Measurements from ENCODE around the gene SLC12A5.
A peak's percentile ranks its signal among the peaks of the same experiment; 100 is the strongest.

SLC12A5 gene

DNA sequence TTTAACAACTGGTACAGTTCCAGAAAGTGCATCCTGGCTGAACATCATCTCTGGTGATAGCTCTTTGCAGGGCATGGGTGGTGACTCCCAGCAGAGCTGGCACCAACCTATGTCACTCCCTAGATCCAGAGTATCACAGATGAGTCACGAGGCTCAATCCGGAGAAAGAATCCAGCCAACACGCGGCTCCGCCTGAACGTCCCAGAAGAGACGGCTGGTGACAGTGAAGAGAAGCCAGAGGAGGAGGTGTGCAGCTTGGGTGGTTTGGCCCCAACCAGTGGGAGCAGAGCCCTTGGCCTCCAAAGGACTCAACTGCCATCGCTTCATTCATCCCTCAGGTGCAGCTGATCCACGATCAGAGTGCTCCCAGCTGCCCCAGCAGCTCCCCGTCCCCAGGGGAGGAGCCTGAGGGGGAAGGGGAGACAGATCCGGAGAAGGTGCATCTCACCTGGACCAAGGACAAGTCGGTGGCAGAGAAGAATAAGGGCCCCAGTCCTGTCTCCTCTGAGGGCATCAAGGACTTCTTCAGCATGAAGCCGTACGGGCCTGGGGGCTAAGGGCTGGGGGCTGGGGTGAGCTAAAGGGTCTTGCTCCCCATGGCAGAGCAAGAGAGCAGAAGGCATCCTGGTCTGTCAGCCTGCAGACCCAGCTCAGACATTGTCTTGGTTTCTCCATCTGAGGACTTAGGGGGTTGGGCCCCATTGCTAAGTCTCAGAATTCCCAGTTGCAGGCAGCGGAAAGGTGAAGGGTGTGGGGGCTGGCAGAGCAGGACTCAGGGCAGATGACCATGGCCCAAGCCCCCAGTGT lies 27.2 kb downstream of the SLC12A5 start:
- no peak for DNase-seq (ENCODE audit: low spot score in 2 of 2)
- no peak for ATAC-seq (replicated peaks; ENCODE audit: extremely low read depth, poor library complexity, severe bottlenecking)
- H3K4me3 Mint-ChIP-seq, result no peak overlapping the region
- H3K9me3 Mint-ChIP-seq, result no peaks in the 10 kb centered on the region
- peaks cover 6% of the 10 kb centered on the region for H3K36me3 Mint-ChIP-seq (ENCODE audit: insufficient read depth)
- H3K27me3 Mint-ChIP-seq, result no peaks in the 10 kb centered on the region
- peaks cover 27% of the 10 kb centered on the region for H3K4me1 Mint-ChIP-seq
- H3K27ac Mint-ChIP-seq (ENCODE audit: low read depth), result no peak overlapping the region

DNA sequence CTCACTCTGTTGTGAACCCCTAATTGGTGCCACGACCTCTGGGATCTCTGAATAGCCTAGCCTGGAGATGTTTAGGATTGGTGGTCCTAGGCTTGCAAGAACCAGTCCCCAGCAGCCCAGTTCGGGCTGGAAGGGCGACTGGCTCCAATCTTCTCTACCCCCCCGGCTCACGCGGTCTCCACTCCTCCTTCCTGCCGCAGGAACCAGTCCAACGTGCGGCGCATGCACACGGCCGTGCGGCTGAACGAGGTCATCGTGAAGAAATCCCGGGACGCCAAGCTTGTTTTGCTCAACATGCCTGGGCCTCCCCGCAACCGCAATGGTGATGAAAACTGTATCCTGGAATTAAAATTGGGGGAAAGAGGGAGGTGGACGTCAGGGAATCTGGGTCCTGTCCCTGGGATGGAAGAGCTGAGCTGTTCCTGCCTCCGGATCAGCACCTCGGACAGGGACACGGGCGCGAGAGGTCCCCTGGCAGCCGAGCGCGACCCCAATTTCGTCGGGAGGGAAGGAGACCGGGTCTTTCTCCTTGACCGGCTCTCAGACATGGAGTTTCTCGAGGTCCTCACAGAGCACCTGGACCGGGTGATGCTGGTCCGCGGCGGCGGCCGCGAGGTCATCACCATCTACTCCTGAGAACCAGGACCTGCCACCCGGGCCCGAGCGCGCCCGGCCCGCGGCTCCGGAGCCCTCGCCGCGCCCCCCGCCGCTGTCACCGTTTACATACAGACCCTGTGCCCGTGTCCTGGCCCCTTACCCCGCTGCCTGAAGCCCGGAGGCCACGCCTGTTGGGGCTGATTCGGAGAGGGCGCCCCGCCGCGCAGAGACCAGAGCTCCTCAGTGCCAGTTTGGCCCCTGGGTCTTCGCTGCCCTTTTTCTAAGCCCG lies 28.2 kb downstream of the SLC12A5 start:
- no peaks in the 10 kb centered on the region for H3K27me3 Mint-ChIP-seq
- H3K4me3 Mint-ChIP-seq, result no peak overlapping the region
- peaks cover 14% of the 10 kb centered on the region for H3K36me3 Mint-ChIP-seq (ENCODE audit: insufficient read depth)
- DNase-seq (ENCODE audit: low spot score in 2 of 2) (no peak), ATAC-seq (replicated peaks; ENCODE audit: extremely low read depth, poor library complexity, severe bottlenecking) (no peak)
- H3K4me1 Mint-ChIP-seq, result peaks cover 37% of the 10 kb centered on the region
- no peaks in the 10 kb centered on the region for H3K9me3 Mint-ChIP-seq
- H3K27ac Mint-ChIP-seq (ENCODE audit: low read depth), result no peak overlapping the region

DNA sequence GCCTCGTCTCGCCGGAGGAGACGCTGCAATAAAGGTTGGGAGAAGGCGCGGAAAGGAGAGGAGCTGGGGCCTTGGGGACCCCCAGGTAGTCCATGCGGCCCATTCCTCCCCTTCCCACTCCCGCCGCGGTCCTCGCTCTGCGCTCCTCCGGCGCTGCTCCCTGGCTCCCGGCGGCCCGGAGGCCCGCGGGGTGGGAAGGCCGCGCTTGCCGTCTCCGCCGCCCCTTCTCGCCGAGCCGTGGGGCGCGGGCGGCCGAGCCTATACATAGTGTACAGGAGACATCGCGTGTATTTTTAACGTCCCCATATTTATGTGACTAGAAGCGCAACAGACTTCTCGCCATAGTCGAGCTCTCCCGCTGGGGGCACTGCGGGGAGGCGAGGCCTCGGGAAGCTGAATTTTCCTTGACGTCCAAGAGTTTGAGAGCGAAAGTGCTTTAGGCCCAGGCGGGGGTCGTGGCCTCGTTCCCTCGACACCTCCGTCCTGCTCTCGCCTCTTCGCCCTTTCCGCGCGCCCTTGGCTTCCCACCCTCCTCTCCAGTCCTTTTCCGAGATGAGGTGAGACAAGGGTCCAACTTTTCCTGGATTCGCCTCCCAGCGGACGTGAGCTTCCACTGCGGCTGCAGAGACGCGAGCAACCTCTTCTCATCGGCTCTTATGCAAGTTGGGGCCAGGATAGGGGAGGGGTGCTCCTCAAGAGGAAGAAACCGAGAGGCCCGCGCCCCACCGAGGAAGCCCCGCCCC lies 29.0 kb downstream of the SLC12A5 start:
- no peaks in the 10 kb centered on the region for H3K9me3 Mint-ChIP-seq
- peaks cover 21% of the 10 kb centered on the region for H3K36me3 Mint-ChIP-seq (ENCODE audit: insufficient read depth)
- no peaks in the 10 kb centered on the region for H3K27me3 Mint-ChIP-seq
- ATAC-seq (replicated peaks; ENCODE audit: extremely low read depth, poor library complexity, severe bottlenecking), result no peak
- no peak overlapping the region for H3K27ac Mint-ChIP-seq (ENCODE audit: low read depth)
- peaks cover 42% of the 10 kb centered on the region for H3K4me1 Mint-ChIP-seq
- no peak overlapping the region for H3K4me3 Mint-ChIP-seq
- no peak for DNase-seq (ENCODE audit: low spot score in 2 of 2)

DNA sequence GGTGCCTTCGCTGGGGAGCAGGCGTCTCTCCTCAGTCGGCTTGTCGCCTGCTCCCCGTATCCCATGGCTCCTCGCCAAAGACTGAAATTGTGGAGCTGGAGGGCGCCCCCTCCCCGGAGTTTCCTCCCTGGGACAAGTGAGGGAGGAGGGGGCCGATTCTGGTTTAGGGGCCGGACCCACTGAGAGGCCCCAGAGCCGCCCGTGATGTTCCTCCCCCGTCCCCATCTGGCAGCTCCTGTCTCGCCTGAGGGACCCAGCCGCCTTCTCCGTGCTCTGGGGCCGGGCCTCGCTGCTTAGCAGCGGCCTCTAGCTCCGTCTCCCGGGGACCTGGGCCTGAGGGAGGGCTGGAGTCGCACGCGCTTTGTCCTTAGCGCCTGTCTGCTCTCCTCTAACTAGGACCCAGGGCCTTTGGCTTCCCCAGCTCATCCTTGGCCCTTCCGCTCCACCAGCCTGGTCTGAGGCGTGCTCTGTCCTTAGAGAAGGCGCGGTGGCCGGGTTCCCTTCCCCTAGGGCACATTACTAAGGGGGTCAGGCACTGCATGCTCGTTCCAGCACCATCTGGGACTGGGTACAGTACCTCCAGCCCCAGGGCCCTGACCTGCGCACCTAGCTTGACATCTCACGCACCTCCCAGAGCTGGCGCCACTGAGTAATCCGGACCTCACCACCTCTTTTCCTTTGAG lies 29.7 kb downstream of the SLC12A5 start:
- no peaks in the 10 kb centered on the region for H3K9me3 Mint-ChIP-seq
- no peak for DNase-seq (ENCODE audit: low spot score in 2 of 2)
- no peak overlapping the region for H3K4me3 Mint-ChIP-seq
- peaks cover 29% of the 10 kb centered on the region for H3K36me3 Mint-ChIP-seq (ENCODE audit: insufficient read depth)
- no peak overlapping the region for H3K27ac Mint-ChIP-seq (ENCODE audit: low read depth)
- peaks cover 48% of the 10 kb centered on the region for H3K4me1 Mint-ChIP-seq
- H3K27me3 Mint-ChIP-seq, result no peaks in the 10 kb centered on the region
- ATAC-seq (replicated peaks; ENCODE audit: extremely low read depth, poor library complexity, severe bottlenecking), result no peak

DNA sequence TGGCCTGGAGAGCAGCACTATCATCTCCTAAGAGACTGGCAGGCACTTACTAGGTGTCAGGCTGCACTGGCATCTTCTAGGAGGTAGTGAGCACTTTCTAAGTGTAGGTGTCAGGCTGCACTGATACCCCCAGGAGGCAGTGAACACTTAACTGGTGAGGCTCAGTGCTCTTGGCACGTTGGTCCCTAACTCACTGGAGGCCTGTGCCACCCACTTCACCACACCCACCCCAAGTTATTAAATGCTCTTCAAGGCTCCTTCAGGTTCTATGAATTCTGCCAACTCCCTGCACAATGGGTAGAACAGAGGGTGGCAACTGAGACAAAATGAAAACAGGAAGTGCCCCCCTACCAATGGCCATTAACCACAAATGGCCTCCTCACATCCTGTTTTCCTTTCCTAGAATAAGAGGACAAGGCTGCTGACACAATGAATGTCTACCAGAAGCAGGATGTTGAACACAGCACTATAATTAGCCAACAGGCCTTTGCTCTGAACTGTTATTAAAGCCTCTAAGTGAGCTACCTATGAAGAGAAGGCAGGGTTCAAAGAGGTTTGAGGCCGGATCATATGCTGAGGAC lies 31.4 kb downstream of the SLC12A5 start:
- no peaks in the 10 kb centered on the region for H3K9me3 Mint-ChIP-seq
- H3K27ac Mint-ChIP-seq (ENCODE audit: low read depth), result peak overlapping the region; percentile 65
- peaks cover 55% of the 10 kb centered on the region for H3K4me1 Mint-ChIP-seq
- H3K36me3 Mint-ChIP-seq (ENCODE audit: insufficient read depth), result peaks cover 44% of the 10 kb centered on the region
- ATAC-seq (replicated peaks; ENCODE audit: extremely low read depth, poor library complexity, severe bottlenecking) (peak; percentile 54), DNase-seq (ENCODE audit: low spot score in 2 of 2) (no peak)
- H3K4me3 Mint-ChIP-seq, result peak overlapping the region; percentile 14
- no peaks in the 10 kb centered on the region for H3K27me3 Mint-ChIP-seq

DNA sequence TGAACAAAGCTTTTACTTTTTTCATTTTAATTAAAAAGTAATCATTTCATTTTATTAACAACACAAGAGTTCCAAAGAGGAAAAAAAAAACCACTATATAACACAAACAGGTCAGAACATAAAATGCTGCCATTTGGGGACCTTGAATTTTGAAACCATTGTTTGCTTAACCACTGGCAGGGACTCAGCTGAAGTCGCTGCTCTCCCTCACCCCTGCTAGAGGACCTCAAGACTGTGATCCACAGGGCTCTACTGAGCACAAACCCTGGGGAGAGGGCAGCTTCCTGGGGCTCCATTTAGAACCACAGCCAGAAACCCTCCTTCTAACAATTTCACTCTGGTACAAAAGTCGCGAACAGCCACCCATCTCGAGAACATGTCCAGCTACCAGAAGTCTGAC lies 32.0 kb downstream of the SLC12A5 start:
- peak overlapping the region; percentile 24 for H3K4me3 Mint-ChIP-seq
- DNase-seq (ENCODE audit: low spot score in 2 of 2) (no peak), ATAC-seq (replicated peaks; ENCODE audit: extremely low read depth, poor library complexity, severe bottlenecking) (no peak)
- peaks cover 55% of the 10 kb centered on the region for H3K4me1 Mint-ChIP-seq
- no peaks in the 10 kb centered on the region for H3K9me3 Mint-ChIP-seq
- no peaks in the 10 kb centered on the region for H3K27me3 Mint-ChIP-seq
- peaks cover 49% of the 10 kb centered on the region for H3K36me3 Mint-ChIP-seq (ENCODE audit: insufficient read depth)
- peak overlapping the region; percentile 65 for H3K27ac Mint-ChIP-seq (ENCODE audit: low read depth)

DNA sequence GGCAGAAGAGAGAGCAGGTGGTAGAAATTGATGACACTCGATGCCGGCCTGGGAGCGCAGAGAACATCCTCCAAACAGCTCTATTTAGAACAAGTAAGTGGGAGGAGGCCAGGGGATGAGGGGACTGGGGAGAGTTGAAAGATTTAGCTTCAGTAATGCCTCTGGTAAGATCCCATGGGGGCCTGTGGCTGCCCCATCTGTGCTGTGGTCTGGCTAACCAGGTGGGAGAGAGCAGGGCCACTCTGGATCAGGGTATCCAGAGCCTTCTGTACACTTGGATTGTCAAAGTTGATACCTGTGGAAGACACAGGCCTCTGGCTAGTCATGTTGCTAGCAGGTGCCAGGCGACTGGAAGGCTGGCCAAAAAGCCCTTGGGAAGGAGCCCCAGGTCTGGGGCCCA lies 33.1 kb downstream of the SLC12A5 start:
- no peak overlapping the region for H3K27ac Mint-ChIP-seq (ENCODE audit: low read depth)
- no peaks in the 10 kb centered on the region for H3K27me3 Mint-ChIP-seq
- DNase-seq (ENCODE audit: low spot score in 2 of 2) (no peak), ATAC-seq (replicated peaks; ENCODE audit: extremely low read depth, poor library complexity, severe bottlenecking) (no peak)
- no peak overlapping the region for H3K4me3 Mint-ChIP-seq
- H3K36me3 Mint-ChIP-seq (ENCODE audit: insufficient read depth), result peaks cover 57% of the 10 kb centered on the region
- no peaks in the 10 kb centered on the region for H3K9me3 Mint-ChIP-seq
- peaks cover 55% of the 10 kb centered on the region for H3K4me1 Mint-ChIP-seq

DNA sequence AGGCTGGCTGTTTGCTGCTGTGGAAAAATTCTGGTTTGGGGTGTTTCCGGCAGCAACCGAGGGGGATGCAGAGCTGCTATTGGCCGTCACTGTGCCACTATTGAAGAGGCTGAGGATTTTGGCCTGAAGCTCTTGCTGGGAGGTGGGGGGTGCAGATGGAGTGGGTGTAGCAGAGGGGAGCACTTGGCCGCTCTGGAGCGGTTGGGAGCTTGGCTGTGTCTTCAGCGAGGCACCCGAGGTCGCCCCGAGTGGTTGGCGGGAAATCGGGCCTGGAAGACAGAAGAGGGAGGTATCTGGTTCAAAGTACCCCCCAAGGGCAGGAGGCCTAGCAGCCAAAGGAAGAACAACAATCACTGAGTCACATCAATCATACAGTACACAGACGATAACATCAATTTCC lies 33.6 kb downstream of the SLC12A5 start:
- peaks cover 55% of the 10 kb centered on the region for H3K4me1 Mint-ChIP-seq
- H3K9me3 Mint-ChIP-seq, result no peaks in the 10 kb centered on the region
- H3K4me3 Mint-ChIP-seq, result no peak overlapping the region
- H3K27ac Mint-ChIP-seq (ENCODE audit: low read depth), result no peak overlapping the region
- no peak for ATAC-seq (replicated peaks; ENCODE audit: extremely low read depth, poor library complexity, severe bottlenecking)
- no peaks in the 10 kb centered on the region for H3K27me3 Mint-ChIP-seq
- peaks cover 58% of the 10 kb centered on the region for H3K36me3 Mint-ChIP-seq (ENCODE audit: insufficient read depth)
- DNase-seq (ENCODE audit: low spot score in 2 of 2), result no peak

DNA sequence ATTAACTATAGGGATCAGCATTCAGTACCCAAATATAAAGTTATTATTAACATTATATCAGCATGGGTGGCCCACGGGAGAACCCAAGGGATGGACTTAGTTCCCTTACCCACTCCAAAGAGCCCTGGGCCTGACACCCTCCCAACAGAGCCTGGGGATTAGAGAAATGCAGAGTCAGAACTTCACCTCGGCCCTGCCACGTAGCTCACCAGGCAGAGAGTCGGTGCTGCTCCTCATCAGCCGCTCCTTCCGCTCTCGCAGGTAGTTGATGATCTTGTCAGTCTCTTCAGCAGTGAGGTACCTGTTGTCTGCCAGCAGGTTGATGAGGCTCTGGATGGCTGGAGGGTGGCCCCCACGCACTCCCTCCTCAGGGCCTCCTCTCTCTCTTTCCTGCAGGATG lies 34.1 kb downstream of the SLC12A5 start:
- Mint-ChIP-seq H3K4me3 (no peak overlapping the region), H3K27me3 (no peaks in the 10 kb centered on the region), H3K27ac (ENCODE audit: low read depth) (no peak overlapping the region), H3K9me3 (no peaks in the 10 kb centered on the region), H3K36me3 (ENCODE audit: insufficient read depth) (peaks cover 63% of the 10 kb centered on the region), H3K4me1 (peaks cover 53% of the 10 kb centered on the region)
- ATAC-seq (replicated peaks; ENCODE audit: extremely low read depth, poor library complexity, severe bottlenecking) (no peak), DNase-seq (ENCODE audit: low spot score in 2 of 2) (no peak)

DNA sequence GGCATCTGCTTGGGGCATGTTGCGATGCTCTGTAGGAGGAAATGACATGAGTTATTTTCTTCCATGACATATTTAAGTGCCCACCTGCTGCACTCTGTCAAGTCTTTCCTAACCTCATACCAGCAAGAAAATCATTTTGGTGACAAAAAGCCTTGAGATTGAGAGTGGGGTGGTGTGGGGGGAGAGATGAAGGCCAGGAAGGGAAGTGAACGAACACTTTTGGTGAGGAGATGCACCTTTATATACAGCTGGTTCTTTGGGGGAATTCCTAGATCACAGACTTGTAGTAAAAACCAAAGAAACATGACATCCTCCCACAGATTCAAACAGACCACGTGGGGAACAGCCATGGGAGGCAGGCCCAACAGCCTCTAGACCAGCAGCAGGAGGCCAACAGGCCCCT lies 34.6 kb downstream of the SLC12A5 start:
- H3K4me1 Mint-ChIP-seq, result peaks cover 51% of the 10 kb centered on the region
- no peak for ATAC-seq (replicated peaks; ENCODE audit: extremely low read depth, poor library complexity, severe bottlenecking)
- DNase-seq (ENCODE audit: low spot score in 2 of 2), result no peak
- H3K36me3 Mint-ChIP-seq (ENCODE audit: insufficient read depth), result peaks cover 68% of the 10 kb centered on the region
- H3K27ac Mint-ChIP-seq (ENCODE audit: low read depth), result no peak overlapping the region
- H3K27me3 Mint-ChIP-seq, result no peaks in the 10 kb centered on the region
- no peaks in the 10 kb centered on the region for H3K9me3 Mint-ChIP-seq
- no peak overlapping the region for H3K4me3 Mint-ChIP-seq

DNA sequence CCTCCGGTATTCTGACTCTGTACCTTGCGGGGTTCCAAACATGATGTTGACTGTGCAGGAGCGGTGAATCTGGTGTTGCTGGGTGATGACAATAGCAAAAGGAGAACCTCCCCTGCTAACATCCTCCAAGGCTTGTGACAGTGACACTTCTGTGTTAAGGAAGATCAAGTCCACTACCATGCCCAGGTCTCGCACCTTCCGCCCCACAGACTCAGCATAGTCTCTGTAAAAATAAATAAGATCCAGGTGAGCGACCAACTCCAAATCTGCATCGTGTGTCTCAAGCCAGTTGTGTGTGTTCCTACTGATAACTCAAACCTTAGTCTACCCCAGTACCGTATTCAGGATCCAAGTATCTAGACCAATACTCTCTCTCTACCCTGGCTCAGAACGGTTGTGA lies 36.0 kb downstream of the SLC12A5 start:
- ATAC-seq (replicated peaks; ENCODE audit: extremely low read depth, poor library complexity, severe bottlenecking) (no peak), DNase-seq (ENCODE audit: low spot score in 2 of 2) (no peak)
- Mint-ChIP-seq H3K27ac (ENCODE audit: low read depth) (no peak overlapping the region), H3K27me3 (no peaks in the 10 kb centered on the region), H3K9me3 (no peaks in the 10 kb centered on the region), H3K4me1 (peaks cover 41% of the 10 kb centered on the region), H3K4me3 (no peak overlapping the region), H3K36me3 (ENCODE audit: insufficient read depth) (peaks cover 79% of the 10 kb centered on the region)

DNA sequence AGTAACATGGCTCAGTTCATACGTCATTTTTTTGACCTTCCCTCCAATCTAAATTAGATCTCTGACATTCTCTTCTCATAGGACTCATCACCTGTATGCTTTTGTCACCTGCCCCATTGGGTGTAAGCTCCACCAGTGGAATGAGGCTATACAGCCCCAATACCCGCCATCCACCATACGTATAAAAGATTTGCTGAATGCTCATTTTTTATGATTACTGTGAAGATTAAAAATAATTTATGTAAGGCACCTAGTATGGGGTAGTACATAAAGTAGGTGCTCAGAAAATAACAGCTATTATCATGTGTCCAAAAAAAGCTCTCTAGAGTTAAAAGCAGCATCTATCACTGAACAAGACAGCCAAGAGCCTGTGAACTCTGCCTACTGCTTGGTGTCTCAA lies 36.7 kb downstream of the SLC12A5 start:
- H3K9me3 Mint-ChIP-seq, result no peaks in the 10 kb centered on the region
- no peak overlapping the region for H3K4me3 Mint-ChIP-seq
- peaks cover 77% of the 10 kb centered on the region for H3K36me3 Mint-ChIP-seq (ENCODE audit: insufficient read depth)
- no peaks in the 10 kb centered on the region for H3K27me3 Mint-ChIP-seq
- DNase-seq (ENCODE audit: low spot score in 2 of 2) (no peak), ATAC-seq (replicated peaks; ENCODE audit: extremely low read depth, poor library complexity, severe bottlenecking) (no peak)
- H3K4me1 Mint-ChIP-seq, result peaks cover 34% of the 10 kb centered on the region
- H3K27ac Mint-ChIP-seq (ENCODE audit: low read depth), result no peak overlapping the region
